GM12872 (cell line): ENCODE data around the gene USP7.
A peak's percentile ranks its signal among the peaks of the same experiment; 100 is the strongest.

ENCODE experiments used
- TF ChIP-seq, protein P1 (sequence below): IDR thresholded peaks from 3 replicates; pipeline ENCODE4 v1.5.1; 2011; ENCODE audit warnings: low read depth, mild to moderate bottlenecking, low read length, moderate library complexity; ENCODE audit not compliant: insufficient read depth

USP7 gene

DNA sequence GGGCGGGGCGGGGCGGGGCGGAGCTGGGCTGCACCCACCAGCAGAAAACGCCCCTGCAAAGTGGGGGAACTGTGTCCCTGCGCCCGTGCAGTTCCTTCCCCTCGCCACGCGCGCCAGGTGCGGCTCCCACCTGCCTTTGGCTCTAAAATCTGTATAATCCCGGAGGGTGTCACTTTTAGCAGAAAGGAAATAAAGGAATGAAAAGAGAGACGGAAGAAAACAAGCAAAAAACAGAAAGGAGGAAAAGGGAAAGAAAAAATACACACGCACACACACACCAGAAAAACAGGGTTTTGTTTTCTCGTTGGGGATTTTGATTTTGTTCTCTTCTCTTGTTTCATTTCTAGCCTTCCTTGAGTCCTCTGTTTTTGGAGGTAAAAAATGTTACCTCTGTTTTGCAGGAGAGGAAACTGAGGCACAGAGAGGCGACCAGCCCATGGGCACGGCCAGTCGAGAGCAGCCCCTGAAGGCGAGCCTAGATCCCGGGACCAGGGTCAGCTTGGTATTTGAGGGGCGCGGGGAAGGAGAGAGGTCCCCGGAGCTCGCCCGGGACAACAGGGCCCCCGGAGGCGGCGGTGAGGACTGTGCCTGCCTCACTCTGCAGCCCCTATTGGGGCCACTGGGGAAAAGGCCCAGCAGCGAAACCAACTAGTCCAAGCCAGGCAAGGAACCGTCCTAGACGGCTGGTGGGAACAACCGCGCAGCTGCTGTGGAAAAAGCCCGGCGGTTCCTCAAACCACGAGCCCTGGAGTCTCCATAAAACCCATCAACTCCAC lies 94.3 kb downstream of the USP7 start:
- TF ChIP-seq, protein P1, sequence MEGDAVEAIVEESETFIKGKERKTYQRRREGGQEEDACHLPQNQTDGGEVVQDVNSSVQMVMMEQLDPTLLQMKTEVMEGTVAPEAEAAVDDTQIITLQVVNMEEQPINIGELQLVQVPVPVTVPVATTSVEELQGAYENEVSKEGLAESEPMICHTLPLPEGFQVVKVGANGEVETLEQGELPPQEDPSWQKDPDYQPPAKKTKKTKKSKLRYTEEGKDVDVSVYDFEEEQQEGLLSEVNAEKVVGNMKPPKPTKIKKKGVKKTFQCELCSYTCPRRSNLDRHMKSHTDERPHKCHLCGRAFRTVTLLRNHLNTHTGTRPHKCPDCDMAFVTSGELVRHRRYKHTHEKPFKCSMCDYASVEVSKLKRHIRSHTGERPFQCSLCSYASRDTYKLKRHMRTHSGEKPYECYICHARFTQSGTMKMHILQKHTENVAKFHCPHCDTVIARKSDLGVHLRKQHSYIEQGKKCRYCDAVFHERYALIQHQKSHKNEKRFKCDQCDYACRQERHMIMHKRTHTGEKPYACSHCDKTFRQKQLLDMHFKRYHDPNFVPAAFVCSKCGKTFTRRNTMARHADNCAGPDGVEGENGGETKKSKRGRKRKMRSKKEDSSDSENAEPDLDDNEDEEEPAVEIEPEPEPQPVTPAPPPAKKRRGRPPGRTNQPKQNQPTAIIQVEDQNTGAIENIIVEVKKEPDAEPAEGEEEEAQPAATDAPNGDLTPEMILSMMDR, result peak; percentile 24; the same call in 2 of the 3 replicates

DNA sequence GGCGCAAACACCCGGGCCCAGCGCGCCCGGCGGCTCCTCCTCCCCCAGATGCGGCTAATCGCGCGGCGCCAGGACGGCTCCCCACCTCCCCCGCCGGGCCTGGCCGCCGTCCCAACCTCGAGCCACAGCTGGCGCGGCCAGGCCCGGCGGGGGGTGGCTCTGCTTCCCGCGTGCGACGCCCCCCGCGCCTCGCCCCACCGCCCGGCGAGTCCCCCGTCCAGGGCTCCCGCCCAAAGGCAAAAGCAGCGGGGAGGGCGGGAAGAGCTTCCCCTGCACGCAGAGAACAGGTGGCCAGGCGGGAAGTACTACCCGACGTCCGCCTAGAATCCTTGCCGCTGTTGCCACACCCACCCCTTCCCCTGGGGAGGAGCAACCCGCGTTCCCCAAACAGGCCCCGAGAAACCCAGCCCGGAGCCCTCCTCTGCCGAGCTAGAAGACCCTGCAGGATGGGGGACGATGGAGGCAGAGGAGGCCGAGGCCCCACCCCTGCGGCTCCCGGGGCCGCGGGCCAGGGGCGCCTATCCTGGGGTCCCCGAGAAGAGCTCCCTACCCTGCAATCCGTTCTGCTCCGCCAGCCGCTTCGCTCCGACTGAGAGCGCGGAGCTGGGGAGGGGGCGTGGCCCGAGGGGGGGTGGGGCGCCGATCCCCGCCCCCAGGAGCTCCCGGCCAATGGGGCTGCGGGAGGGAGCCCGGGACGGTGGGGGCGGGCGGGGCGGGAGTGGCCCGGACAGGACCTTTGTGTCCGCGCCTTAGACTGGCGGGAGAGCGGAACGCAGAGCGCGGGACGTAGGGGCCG lies 95.1 kb downstream of the USP7 start, which contains the start of gene CARHSP1:
Gene CARHSP1 (minus strand): TSS at position 591 of the 796 bp plus-strand sequence. CDS start 9,678 bp downstream, outside the sequence.
- TF ChIP-seq, protein P1, result no peak

DNA sequence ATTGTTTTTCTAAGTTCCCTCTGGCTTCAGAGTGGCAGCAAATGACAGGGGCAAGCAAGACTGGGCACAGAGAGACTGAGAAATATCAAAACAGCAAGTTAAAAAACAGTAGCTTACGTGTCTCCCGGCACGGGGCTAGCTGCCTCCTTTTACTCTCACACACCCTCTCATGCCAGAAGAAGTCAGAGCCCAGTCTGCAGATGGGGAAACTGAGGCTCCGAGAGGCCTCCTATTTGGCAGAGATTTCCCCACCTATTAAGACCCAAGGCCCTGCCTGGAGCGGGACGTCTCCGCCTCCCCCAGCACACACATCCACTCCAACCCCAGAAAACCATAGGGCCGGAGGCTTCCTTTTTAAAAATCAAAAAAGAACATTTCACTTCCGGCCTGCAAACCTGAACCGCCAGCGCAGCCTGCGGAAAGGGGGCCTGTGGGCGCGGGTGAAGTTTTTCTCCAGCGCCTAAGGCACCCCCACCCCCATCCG lies 95.7 kb downstream of the USP7 start:
- TF ChIP-seq, protein P1, result no peak

DNA sequence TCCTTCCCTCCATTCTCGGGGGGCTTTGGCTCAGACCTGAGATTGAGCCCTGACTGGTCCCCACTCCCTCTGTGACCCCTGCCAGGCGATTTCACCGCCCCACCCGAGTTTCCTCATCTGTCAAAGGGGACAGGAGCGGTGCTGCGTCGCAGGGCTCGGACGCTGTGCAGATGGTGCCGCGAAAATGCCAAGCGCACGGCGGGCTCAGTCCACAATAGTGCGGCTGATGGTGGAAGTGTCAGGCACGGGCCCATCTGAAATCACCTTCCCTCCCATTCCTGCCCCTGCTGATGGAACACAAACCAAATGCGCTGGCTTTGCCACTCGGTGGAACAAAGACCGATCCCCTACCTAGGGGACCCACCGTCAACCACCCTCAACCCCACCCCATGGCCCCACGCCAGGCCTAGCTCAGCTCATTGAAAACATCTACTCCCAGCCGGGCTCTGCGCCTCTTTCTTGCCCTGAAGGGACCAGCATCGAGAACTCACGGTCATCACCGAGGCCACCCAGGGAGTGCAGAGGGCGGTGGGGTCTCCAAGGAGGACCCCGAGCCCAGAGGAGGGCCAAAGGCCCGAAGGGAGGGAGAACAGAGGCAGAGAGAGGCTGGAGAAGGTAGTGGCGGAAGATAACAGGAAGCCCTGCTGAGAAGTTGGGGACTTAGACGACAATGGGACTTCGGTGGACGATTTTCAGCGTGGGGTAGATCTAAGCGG lies 96.3 kb downstream of the USP7 start:
- TF ChIP-seq, protein P1, result no peak

DNA sequence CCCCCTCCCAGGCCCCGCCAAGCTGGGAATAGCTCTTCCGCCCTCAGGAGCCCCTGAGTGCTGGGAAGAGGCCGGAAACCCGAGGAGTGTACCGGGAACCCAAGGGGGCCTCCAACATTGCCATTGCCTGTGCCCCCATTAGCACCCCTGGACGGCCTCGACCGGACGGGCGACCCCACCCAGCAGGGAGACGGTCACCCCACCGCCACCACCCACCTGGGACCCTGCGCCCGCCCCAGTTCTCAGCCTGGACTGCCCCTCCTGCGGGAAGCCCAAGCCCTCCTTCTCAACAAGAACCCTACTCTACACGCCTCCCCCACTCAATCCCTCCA lies 96.9 kb downstream of the USP7 start:
- TF ChIP-seq, protein P1, result no peak

DNA sequence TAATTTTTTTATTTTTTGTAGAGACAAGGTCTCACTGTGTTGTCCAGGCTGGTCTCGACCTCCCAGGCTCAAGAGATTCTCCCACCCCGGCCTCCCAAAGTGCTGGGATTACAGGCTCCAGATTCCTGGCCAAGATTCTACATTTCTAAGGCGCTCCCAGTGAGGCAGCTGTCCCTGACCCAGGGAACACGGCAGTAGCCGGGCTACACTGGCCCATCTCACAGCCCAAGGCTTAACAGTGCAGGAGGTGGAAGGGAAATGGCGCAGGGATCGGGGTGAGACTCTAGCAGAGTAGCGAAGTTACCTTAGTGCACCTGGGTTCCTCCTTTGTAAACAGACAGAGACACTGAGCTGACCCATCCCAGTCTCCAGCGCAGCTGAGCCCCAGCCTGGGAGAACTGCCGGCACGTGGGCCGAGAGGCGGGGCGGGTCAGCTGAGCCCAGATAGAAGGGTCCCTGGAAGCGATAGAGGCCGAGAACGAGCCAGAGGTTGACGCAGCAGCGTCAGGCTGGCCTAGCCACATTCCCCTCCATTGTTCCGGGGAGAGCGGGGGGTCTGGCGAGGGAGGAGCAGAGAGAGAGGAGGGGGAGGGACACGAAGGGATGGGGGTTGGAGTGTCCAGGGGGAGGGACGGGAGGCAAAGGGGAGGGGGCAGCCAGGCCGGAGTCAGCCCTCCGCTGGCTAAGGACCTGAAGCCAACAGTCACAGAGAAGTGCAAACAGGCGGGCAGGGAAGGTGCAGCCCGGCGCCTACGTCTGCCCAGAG lies 97.4 kb downstream of the USP7 start:
- TF ChIP-seq, protein P1, result no peak
